Subcutaneous adipose tissue (tissue), 4 donors: ENCODE data around the gene OLFM1. TPM values are rescaled to one million over a fixed set of nuclear protein-coding genes. Genes with fewer than 3 reads are reported as not detected.

ENCODE experiments used
- CTCF ChIP-seq: fragments of 450-650 bp; IDR thresholded peaks from one replicate; pipeline ENCODE4 v1.5.1; 2016; ENCODE audit warnings: low read depth, mild to moderate bottlenecking, control low read depth, antibody characterized with exemption, moderate library complexity
- total RNA-seq, 4 donors: library from RNA; depleted of rRNA; stranded (reverse); fragments of >200 nt; gene quantifications; one replicate each; pipeline ENCODE4 v1.1.0, GENCODE V29; 2016

Gene OLFM1
- total RNA-seq, 4 donors from 2014 or later: 10.9 to 25.6 (median 22.8) TPM

GRCh38 chr9:135045264-135045927 is 42.1 kb upstream of the OLFM1 start:
- no peak for TF ChIP-seq CTCF

GRCh38 chr9:135045928-135046738 is 41.3 kb upstream of the OLFM1 start:
- TF ChIP-seq CTCF: no peak

- no peak for TF ChIP-seq CTCF
These were observed 40.6 kb upstream of the OLFM1 start for GRCh38 chr9:135046739-135047350.

- TF ChIP-seq CTCF: no peak
These were observed 39.9 kb upstream of the OLFM1 start for GRCh38 chr9:135047521-135047920.

GRCh38 chr9:135048046-135048757 is 39.3 kb upstream of the OLFM1 start:
- TF ChIP-seq CTCF: no peak

- TF ChIP-seq CTCF: no peak
These were observed 38.6 kb upstream of the OLFM1 start for GRCh38 chr9:135048758-135049444.
